AG09309 (cell line): ENCODE measurements around the gene ATXN7L1.

Experiments
- DNase-seq: peaks from one replicate; pipeline ENCODE4 v3.0.0-alpha.2; 2010; ENCODE audit warnings: low read depth
- H3K4me3 ChIP-seq: 2 replicates; pipeline ENCODE4 v1.5.1; 2011; ENCODE audit warnings: mild to moderate bottlenecking, low read depth, low read length, moderate library complexity; ENCODE audit not compliant: control insufficient read depth
- CTCF ChIP-seq: IDR thresholded peaks from 2 replicates; pipeline ENCODE4 v1.5.1; 2011; ENCODE audit warnings: mild to moderate bottlenecking, low read depth, low read length, inconsistent platforms; ENCODE audit not compliant: insufficient read depth, control insufficient read depth; ENCODE audit errors: missing control alignments

The ATXN7L1 gene

GRCh38 chr7:105881439-105881838 is 5.0 kb upstream of the ATXN7L1 start:
- H3K4me3 ChIP-seq: no peak overlapping the region
- TF ChIP-seq CTCF: no peak
- DNase-seq: no peak

GRCh38 chr7:105880571-105881330 is 4.4 kb upstream of the ATXN7L1 start:
- H3K4me3 ChIP-seq: no peak overlapping the region
- DNase-seq: no peak
- TF ChIP-seq CTCF: no peak

GRCh38 chr7:105879782-105880181 is 3.4 kb upstream of the ATXN7L1 start:
- no peak overlapping the region for H3K4me3 ChIP-seq
- no peak for DNase-seq
- no peak for TF ChIP-seq CTCF

- DNase-seq: no peak
- no peak overlapping the region for H3K4me3 ChIP-seq
- TF ChIP-seq CTCF: no peak
Measured at GRCh38 chr7:105878746-105879605, 2.6 kb upstream of the ATXN7L1 start.

- no peak for DNase-seq
- no peak for TF ChIP-seq CTCF
- no peak overlapping the region for H3K4me3 ChIP-seq
Measured at GRCh38 chr7:105877736-105878135, 1.3 kb upstream of the ATXN7L1 start.

- H3K4me3 ChIP-seq: peak overlapping the region; percentile 91
- TF ChIP-seq CTCF: no peak
- DNase-seq: no peak
Measured at GRCh38 chr7:105876964-105877601, 684 bp upstream of the ATXN7L1 start.
